ENCODE measurements around the gene ZC3H8. TPM values are rescaled to one million over a fixed set of nuclear protein-coding genes. Genes with fewer than 3 reads are reported as not detected.

The ZC3H8 gene
- total RNA-seq, 1 donor = 7.6 TPM

DNA sequence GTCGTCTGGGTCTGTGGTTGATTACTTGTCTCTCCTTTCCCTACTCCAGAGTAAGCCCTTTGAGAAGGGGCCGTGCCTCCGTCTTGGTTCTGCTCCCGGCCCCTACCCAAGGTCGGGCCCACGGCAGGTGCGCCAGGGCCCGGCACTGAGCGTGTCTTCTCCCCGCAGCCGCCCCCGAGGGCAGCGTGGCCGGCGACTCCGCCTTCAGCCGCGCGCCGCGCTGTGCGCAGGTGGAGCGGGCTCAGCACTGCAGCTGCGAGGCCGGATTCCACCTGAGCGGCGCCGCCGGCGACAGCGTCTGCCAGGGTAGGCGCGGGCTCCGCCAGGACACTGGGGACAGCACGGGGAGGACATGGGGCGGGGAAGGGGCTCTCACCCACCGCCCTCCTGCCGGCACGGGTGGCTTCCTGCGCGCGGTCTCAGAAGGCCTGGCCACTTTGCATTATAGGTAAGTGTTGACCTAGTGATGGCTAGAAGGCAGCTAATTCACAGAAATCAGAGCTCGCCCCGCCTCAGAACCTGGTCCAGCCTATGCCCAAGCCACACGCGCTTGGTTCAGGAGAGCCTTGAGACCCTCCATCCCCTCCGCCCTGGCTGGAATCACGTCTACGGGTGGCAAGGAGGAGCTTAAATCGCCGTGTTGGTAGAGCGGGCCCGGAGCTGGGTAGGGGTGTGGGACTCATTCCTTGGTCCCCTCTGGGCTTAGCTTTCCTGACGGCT, 73.1 kb downstream of the ZC3H8 start:
- DNase-seq (ENCODE audit: insufficient read length, low spot score, missing footprints) = no peak
- H3K9me3 ChIP-seq (ENCODE audit: low read depth, low read length) = no peaks in the 10 kb centered on the region
- no peaks in the 10 kb centered on the region for H4K20me1 ChIP-seq (ENCODE audit: insufficient read depth, low read length)

DNA sequence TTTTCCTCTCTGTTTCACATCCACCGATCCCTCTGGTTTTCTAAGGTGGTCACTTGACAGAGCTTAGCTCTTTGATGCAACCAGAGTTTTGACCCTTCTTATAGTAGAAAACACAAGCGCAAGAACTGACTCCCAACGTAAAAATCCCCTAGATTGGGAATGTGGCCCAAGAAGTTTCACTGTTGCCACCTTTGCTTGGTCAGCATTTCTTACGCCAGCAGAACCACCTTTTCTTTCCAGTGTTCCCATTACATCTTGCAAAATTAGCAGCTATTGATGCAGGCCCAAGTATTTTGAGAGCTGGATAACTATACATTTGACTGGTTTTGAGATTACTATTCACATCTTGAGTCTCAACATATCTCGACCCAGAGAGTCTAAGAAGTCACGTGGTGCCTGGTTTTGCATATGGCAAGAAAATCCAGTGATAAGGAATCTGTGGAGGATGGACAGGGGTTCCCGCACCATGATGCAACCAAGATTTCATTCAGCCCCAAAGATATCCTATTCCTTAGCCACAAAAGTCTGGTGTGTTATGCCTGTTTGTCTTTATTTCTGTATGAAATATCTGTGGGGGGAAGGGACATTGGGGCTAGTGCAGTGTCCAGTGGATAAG, 78.8 kb downstream of the ZC3H8 start:
- Histone ChIP-seq H2AFZ (ENCODE audit: low read length) (no peak overlapping the region), H3K9me3 (ENCODE audit: low read depth, low read length) (no peaks in the 10 kb centered on the region), H3K27me3 (ENCODE audit: insufficient read depth, low read length) (no peaks in the 10 kb centered on the region), H3K36me3 (ENCODE audit: insufficient read depth, low read length) (no peaks in the 10 kb centered on the region), H3K4me1 (ENCODE audit: insufficient read depth, low read length) (peaks cover 12% of the 10 kb centered on the region), H3K4me3 (ENCODE audit: insufficient read depth, low read length) (no peak overlapping the region), H4K20me1 (ENCODE audit: insufficient read depth, low read length) (no peaks in the 10 kb centered on the region), H3K27ac (ENCODE audit: low read depth, low read length) (no peak overlapping the region), H3K4me2 (ENCODE audit: insufficient read depth, low read length) (no peak overlapping the region), H3K79me2 (ENCODE audit: insufficient read depth, low read length) (no peaks in the 10 kb centered on the region)
- DNase-seq (ENCODE audit: insufficient read length, low spot score, missing footprints) = no peak
- TF ChIP-seq, protein P1, sequence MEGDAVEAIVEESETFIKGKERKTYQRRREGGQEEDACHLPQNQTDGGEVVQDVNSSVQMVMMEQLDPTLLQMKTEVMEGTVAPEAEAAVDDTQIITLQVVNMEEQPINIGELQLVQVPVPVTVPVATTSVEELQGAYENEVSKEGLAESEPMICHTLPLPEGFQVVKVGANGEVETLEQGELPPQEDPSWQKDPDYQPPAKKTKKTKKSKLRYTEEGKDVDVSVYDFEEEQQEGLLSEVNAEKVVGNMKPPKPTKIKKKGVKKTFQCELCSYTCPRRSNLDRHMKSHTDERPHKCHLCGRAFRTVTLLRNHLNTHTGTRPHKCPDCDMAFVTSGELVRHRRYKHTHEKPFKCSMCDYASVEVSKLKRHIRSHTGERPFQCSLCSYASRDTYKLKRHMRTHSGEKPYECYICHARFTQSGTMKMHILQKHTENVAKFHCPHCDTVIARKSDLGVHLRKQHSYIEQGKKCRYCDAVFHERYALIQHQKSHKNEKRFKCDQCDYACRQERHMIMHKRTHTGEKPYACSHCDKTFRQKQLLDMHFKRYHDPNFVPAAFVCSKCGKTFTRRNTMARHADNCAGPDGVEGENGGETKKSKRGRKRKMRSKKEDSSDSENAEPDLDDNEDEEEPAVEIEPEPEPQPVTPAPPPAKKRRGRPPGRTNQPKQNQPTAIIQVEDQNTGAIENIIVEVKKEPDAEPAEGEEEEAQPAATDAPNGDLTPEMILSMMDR (IDR thresholded peaks at IDR 0.05; ENCODE audit: extremely low read depth, low read depth, low read length) = no peak

More for the DNA sequence above, 73.1 kb downstream of the ZC3H8 start:
- H3K36me3 ChIP-seq (ENCODE audit: insufficient read depth, low read length) = no peaks in the 10 kb centered on the region
- TF ChIP-seq, protein P1 (IDR thresholded peaks at IDR 0.05; ENCODE audit: extremely low read depth, low read depth, low read length) = no peak
- H3K4me1 ChIP-seq (ENCODE audit: insufficient read depth, low read length) = peaks cover 4% of the 10 kb centered on the region
- H3K27ac ChIP-seq (ENCODE audit: low read depth, low read length) = no peak overlapping the region
- no peak overlapping the region for H3K4me3 ChIP-seq (ENCODE audit: insufficient read depth, low read length)
- H3K79me2 ChIP-seq (ENCODE audit: insufficient read depth, low read length) = no peaks in the 10 kb centered on the region
- H3K4me2 ChIP-seq (ENCODE audit: insufficient read depth, low read length) = no peak overlapping the region
- no peaks in the 10 kb centered on the region for H3K27me3 ChIP-seq (ENCODE audit: insufficient read depth, low read length)
- H2AFZ ChIP-seq (ENCODE audit: low read length) = no peak overlapping the region

DNA sequence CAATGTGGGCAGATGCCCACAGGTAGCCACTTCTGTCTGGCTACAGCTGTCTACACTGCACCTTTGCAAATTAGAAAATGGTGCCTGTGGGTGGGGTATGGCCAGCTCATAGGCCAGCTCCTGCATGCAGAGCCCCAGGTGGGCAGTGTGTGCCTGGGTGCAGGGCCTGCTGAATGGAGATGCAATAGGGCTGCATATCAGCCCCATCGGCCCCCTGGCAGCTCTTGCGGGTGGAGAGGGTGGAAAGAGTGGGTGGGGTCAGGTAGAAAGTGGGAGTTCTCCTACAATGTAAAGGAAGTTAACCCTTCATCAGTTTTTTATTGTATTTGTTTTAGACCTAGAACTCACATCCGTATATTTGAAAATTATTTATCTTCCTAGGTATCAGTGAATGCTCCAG, 79.5 kb downstream of the ZC3H8 start:
- no peak overlapping the region for H3K4me3 ChIP-seq (ENCODE audit: insufficient read depth, low read length)
- H4K20me1 ChIP-seq (ENCODE audit: insufficient read depth, low read length) = no peaks in the 10 kb centered on the region
- H3K4me1 ChIP-seq (ENCODE audit: insufficient read depth, low read length) = peaks cover 12% of the 10 kb centered on the region
- H3K27me3 ChIP-seq (ENCODE audit: insufficient read depth, low read length) = no peaks in the 10 kb centered on the region
- no peak for DNase-seq (ENCODE audit: insufficient read length, low spot score, missing footprints)
- no peaks in the 10 kb centered on the region for H3K79me2 ChIP-seq (ENCODE audit: insufficient read depth, low read length)
- no peak overlapping the region for H2AFZ ChIP-seq (ENCODE audit: low read length)
- H3K27ac ChIP-seq (ENCODE audit: low read depth, low read length) = no peak overlapping the region
- no peak overlapping the region for H3K4me2 ChIP-seq (ENCODE audit: insufficient read depth, low read length)
- TF ChIP-seq, protein P1 (IDR thresholded peaks at IDR 0.05; ENCODE audit: extremely low read depth, low read depth, low read length) = no peak
- no peaks in the 10 kb centered on the region for H3K9me3 ChIP-seq (ENCODE audit: low read depth, low read length)
- H3K36me3 ChIP-seq (ENCODE audit: insufficient read depth, low read length) = no peaks in the 10 kb centered on the region

DNA sequence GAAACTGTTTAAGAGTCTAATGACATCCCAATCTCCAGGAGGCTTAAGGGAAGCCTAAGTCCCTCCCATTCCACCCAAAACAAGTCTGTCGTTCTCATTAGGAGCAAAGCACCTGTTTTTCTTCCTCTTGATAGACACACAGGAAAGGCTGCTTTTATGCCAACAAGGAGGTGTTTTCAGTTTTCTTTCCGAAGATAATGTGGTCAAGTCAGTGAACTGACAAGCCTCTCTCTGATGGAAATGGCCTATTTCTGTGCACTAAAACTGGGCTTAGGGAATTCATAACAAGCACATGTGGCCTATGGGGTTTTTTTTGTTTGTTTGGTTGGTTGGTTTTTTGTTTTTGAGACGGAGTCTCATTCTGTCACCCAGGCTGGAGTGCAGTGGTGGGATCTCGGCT, 80.5 kb downstream of the ZC3H8 start:
- H2AFZ ChIP-seq (ENCODE audit: low read length) = no peak overlapping the region
- TF ChIP-seq, protein P1 (IDR thresholded peaks at IDR 0.05; ENCODE audit: extremely low read depth, low read depth, low read length) = no peak

More for the DNA sequence above, 80.5 kb downstream of the ZC3H8 start:
- H3K9me3 ChIP-seq (ENCODE audit: low read depth, low read length) = no peaks in the 10 kb centered on the region
- H3K36me3 ChIP-seq (ENCODE audit: insufficient read depth, low read length) = no peaks in the 10 kb centered on the region
- no peak overlapping the region for H3K4me2 ChIP-seq (ENCODE audit: insufficient read depth, low read length)
- peaks cover 12% of the 10 kb centered on the region for H3K4me1 ChIP-seq (ENCODE audit: insufficient read depth, low read length)
- no peaks in the 10 kb centered on the region for H3K79me2 ChIP-seq (ENCODE audit: insufficient read depth, low read length)
- no peak overlapping the region for H3K4me3 ChIP-seq (ENCODE audit: insufficient read depth, low read length)
- DNase-seq (ENCODE audit: insufficient read length, low spot score, missing footprints) = no peak
- H3K27ac ChIP-seq (ENCODE audit: low read depth, low read length) = no peak overlapping the region
- H3K27me3 ChIP-seq (ENCODE audit: insufficient read depth, low read length) = no peaks in the 10 kb centered on the region
- H4K20me1 ChIP-seq (ENCODE audit: insufficient read depth, low read length) = no peaks in the 10 kb centered on the region
